ENCODE results near the gene FYN.

GRCh38 chr6:111843347-111844147 is 29.7 kb downstream of the FYN start:
- no peak for TF ChIP-seq ZNF274 (IDR thresholded peaks at IDR 0.05; ENCODE audit: low read depth, low read length)
- no peak for TF ChIP-seq YY1 (IDR thresholded peaks at IDR 0.05; ENCODE audit: insufficient read depth, insufficient read length)
- TF ChIP-seq SUZ12 (IDR thresholded peaks at IDR 0.05; ENCODE audit: extremely low read depth, insufficient read depth, insufficient read length): no peak

All from NT2/D1 (cell line).